Superior temporal gyrus (tissue), 1 donor: ENCODE data around the gene SETDB2.

Source experiments
- DNase-seq: peaks from one replicate; pipeline ENCODE4 v3.0.0-alpha.2; 2016; ENCODE audit errors: extremely low spot score

The SETDB2 gene

DNA sequence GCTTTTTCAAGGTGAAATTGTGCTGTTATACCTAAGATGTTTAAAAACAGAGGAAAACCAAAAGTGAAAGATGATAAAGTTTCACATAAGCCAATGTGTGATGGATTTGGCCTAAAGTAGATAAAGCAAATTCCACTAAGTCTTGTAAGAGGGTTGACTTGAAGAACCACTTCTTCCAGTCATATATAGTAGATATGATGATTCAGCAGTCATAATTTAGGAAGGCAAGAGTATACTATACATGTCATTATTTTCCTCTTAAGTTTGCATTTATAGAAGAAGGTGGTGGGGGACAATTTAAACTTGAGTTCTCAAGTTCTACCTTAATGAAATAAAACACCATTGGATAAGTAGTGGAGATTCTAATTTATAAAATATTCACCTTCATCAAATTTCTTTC is 88.9 kb downstream of the SETDB2 start:
- no peak for DNase-seq

GRCh38 chr13:49533591-49534269 is 89.7 kb downstream of the SETDB2 start:
- no peak for DNase-seq

DNA sequence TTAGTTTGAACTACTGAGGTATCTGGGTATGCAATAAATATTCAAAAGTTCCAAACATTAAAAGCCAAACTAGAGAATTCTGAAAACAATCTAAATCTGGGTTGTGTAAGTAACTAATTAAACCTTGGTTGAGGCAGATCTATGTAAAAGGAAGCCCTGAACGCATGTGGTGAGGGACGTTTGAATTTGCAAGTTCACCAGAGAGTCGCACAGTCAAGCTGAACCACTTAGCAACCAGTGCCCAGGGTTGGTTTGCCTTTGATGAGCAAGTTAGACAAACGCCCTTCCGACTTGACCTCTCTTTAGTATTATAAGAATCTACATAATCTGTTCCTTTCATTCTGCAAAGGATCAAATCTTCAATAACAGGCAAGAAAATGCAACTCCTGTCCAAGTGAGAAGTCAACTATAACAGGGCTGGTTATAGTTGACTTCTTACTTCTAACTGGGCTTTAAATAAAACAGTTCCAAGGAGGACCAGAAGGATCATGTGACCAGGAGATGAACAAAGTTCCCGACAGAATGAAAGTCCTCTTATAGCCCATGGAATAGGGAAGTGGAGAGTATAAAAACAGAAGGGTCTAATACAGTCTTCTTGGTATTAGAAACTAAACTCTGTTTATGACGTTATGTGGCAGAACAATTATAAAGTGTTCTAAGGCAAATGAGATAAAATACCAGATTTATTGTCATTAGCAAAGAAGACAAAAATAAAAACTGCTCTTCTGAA is 92.2 kb downstream of the SETDB2 start:
- DNase-seq, result no peak

DNA sequence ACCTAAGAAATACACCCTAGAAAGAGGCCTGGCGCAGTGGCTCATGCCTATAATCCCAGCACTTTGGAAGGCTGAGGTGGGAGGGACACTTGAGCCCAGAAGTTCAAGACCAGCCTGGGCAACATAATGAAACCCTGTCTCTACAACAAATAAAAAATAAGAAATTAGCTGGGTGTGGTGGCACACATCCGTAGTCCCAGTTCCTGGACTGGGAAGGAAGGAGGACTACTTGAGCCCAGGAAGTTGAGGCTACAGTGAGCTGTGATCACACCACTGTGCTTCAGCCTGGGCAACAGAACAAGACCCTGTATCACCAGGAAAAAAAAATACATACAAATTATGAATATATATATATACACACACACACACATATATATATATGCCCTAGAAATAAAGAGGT is 94.3 kb downstream of the SETDB2 start:
- no peak for DNase-seq

DNA sequence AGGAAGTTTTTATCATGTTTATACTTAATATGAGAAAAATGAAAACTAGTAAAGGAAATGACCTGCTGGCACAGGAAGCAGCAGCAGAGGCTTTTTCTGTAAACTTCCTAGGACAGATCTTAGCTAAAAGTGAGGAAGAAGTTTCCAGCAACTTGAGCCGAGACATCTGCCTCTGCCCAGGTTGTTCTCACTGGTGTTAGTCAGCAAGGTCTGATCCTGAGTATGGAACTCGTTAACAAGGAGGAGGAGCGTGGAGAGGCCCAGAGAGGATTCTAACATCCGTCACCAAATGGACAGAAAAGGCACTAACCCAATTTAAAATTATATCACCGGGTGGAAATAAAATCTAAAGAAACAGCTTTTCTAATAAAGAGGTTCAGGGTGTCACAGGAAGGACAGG is 95.2 kb downstream of the SETDB2 start:
- DNase-seq, result no peak

- no peak for DNase-seq
These were observed 95.7 kb downstream of the SETDB2 start for GRCh38 chr13:49539746-49540145.

GRCh38 chr13:49540552-49540951 is 96.5 kb downstream of the SETDB2 start:
- no peak for DNase-seq

DNA sequence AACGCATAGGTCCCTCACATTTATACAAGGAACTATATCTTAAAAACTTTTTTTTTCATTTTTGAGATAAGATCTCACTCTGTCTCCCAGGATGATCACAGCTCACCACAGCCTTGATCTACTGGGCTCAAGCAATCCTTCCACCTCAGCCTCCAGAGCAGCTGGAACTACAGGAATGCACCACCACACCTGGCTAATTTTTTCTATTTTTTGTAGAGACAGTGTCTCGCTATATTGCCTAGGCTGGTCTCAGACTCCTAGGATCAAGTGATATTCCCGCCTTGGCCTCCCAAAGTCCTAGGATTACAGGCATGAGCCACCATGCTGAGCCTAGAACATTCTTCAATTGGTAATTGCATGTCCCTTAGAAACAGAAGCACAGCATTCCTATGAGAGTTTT is 99.6 kb downstream of the SETDB2 start:
- DNase-seq, result no peak
